ENCODE results near the gene GPR176. TPM values are rescaled to one million over a fixed set of nuclear protein-coding genes. Genes with fewer than 3 reads are reported as not detected.
A peak's percentile ranks its signal among the peaks of the same experiment; 100 is the strongest.

GPR176 gene, protein sequence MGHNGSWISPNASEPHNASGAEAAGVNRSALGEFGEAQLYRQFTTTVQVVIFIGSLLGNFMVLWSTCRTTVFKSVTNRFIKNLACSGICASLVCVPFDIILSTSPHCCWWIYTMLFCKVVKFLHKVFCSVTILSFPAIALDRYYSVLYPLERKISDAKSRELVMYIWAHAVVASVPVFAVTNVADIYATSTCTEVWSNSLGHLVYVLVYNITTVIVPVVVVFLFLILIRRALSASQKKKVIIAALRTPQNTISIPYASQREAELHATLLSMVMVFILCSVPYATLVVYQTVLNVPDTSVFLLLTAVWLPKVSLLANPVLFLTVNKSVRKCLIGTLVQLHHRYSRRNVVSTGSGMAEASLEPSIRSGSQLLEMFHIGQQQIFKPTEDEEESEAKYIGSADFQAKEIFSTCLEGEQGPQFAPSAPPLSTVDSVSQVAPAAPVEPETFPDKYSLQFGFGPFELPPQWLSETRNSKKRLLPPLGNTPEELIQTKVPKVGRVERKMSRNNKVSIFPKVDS
- total RNA-seq (ENCODE audit: low replicate concordance) = 20.6 and 36.4 TPM in 2 replicates

DNA sequence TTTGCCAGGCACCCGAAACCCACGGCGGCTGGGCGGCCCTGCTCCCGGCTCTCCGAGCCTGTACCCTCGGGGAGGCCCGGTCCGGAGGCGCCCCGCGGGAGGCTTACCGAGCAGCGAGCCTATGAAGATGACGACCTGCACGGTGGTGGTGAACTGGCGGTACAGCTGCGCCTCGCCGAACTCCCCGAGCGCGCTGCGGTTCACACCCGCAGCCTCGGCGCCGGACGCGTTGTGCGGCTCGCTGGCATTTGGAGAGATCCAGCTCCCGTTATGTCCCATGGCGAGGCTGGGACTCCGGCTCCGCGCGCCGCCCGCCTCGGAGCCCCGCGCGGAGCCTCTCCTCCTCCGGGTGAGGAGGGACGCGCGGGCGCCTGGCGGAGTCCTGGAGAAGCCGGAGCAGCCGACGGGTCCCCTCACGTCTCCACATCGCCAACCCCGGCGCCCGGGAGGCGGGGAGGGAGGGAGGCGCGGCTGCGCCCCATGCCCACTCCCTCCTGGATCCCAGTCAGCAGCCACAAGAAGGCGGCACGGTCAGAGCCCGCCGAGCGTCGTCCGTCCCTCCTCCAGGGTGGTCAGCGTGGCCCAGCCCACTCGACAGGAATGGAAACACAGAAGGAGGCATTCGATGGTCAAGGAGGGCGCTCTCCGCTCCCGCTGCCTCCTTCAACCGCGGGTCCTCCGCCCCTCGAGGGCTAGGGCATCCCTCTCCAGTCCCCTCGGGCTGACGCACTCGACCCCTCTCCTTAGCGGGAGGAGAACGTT, at the start of gene GPR176:
TSS of gene GPR176 (minus strand) at position 519 of the 762 bp plus-strand sequence. CDS start at position 279, 240 bp downstream.
- H3F3A ChIP-seq (ENCODE audit: low read depth) = peaks cover 7% of the 10 kb centered on the region
- Mint-ChIP-seq H3K27ac (no peak within 1 kb of the TSS), H3K4me1 (peaks cover 12% of the 10 kb centered on the region), H3K36me3 (peaks cover 2% of the 10 kb centered on the region), H3K9me3 (peaks cover 10% of the 10 kb centered on the region), H3K4me3 (peak within 1 kb of the TSS; percentile 85), H3K27me3 (ENCODE audit: insufficient read depth, low read depth) (peaks cover 24% of the 10 kb centered on the region)
- peak; percentile 36 for TF ChIP-seq EZH2 (IDR thresholded peaks at IDR 0.05)
- TF ChIP-seq, protein P1, sequence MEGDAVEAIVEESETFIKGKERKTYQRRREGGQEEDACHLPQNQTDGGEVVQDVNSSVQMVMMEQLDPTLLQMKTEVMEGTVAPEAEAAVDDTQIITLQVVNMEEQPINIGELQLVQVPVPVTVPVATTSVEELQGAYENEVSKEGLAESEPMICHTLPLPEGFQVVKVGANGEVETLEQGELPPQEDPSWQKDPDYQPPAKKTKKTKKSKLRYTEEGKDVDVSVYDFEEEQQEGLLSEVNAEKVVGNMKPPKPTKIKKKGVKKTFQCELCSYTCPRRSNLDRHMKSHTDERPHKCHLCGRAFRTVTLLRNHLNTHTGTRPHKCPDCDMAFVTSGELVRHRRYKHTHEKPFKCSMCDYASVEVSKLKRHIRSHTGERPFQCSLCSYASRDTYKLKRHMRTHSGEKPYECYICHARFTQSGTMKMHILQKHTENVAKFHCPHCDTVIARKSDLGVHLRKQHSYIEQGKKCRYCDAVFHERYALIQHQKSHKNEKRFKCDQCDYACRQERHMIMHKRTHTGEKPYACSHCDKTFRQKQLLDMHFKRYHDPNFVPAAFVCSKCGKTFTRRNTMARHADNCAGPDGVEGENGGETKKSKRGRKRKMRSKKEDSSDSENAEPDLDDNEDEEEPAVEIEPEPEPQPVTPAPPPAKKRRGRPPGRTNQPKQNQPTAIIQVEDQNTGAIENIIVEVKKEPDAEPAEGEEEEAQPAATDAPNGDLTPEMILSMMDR (IDR thresholded peaks at IDR 0.05) = no peak
- TF ChIP-seq EZH2phosphoT487 (IDR thresholded peaks at IDR 0.05) = no peak
- peaks cover 17% of the 10 kb centered on the region for H3K4me1 ChIP-seq
- no peak within 1 kb of the TSS for H3K27ac ChIP-seq
- H3K9ac ChIP-seq = peak within 1 kb of the TSS; percentile 12
- peaks cover 7% of the 10 kb centered on the region for H3K27me3 ChIP-seq
- peaks cover 50% of the 10 kb centered on the region for H3K79me2 ChIP-seq (ENCODE audit: low read depth)
- peak within 1 kb of the TSS; percentile 92 for H3K4me3 ChIP-seq
- H3K4me2 ChIP-seq = peak within 1 kb of the TSS; percentile 78
- no peaks in the 10 kb centered on the region for H3K9me3 ChIP-seq (ENCODE audit: low read depth)
- no peaks in the 10 kb centered on the region for H3K36me3 ChIP-seq
- no peaks in the 10 kb centered on the region for H4K20me1 ChIP-seq (ENCODE audit: low read depth)
- peak; percentile 76 for DNase-seq (ENCODE audit: low spot score)
- peak within 1 kb of the TSS; percentile 92 for H2AFZ ChIP-seq (replicated peaks)

- Histone ChIP-seq H3K27ac (no peak overlapping the region), H3K4me2 (no peak overlapping the region), H3K79me2 (ENCODE audit: low read depth) (no peaks in the 10 kb centered on the region), H3K27me3 (no peaks in the 10 kb centered on the region), H3K4me3 (no peak overlapping the region), H3K9ac (no peak overlapping the region), H3F3A (ENCODE audit: low read depth) (no peaks in the 10 kb centered on the region), H3K36me3 (peaks cover 4% of the 10 kb centered on the region), H4K20me1 (ENCODE audit: low read depth) (peaks cover 6% of the 10 kb centered on the region), H3K4me1 (no peaks in the 10 kb centered on the region), H2AFZ (replicated peaks) (no peak overlapping the region), H3K9me3 (ENCODE audit: low read depth) (no peaks in the 10 kb centered on the region)
- Mint-ChIP-seq H3K9me3 (no peaks in the 10 kb centered on the region), H3K36me3 (peaks cover 29% of the 10 kb centered on the region), H3K27me3 (ENCODE audit: insufficient read depth, low read depth) (no peaks in the 10 kb centered on the region), H3K27ac (no peak overlapping the region), H3K4me3 (no peak overlapping the region), H3K4me1 (peaks cover 5% of the 10 kb centered on the region)
- TF ChIP-seq EZH2 (IDR thresholded peaks at IDR 0.05) (no peak), EZH2phosphoT487 (IDR thresholded peaks at IDR 0.05) (no peak)
- TF ChIP-seq, protein P1 (IDR thresholded peaks at IDR 0.05) = no peak
- DNase-seq (ENCODE audit: low spot score) = no peak
Observed at GRCh38 chr15:39969002-39969394, 48.9 kb upstream of the GPR176 start.

GRCh38 chr15:39968273-39969001, 48.4 kb upstream of the GPR176 start:
- no peak overlapping the region for H3K27ac Mint-ChIP-seq

More at GRCh38 chr15:39968273-39969001, 48.4 kb upstream of the GPR176 start:
- Histone ChIP-seq H3K4me2 (no peak overlapping the region), H3K9me3 (ENCODE audit: low read depth) (no peaks in the 10 kb centered on the region), H2AFZ (replicated peaks) (no peak overlapping the region), H4K20me1 (ENCODE audit: low read depth) (peaks cover 6% of the 10 kb centered on the region), H3F3A (ENCODE audit: low read depth) (no peaks in the 10 kb centered on the region), H3K36me3 (no peaks in the 10 kb centered on the region), H3K27me3 (no peaks in the 10 kb centered on the region), H3K9ac (no peak overlapping the region), H3K4me1 (no peaks in the 10 kb centered on the region), H3K27ac (no peak overlapping the region), H3K4me3 (no peak overlapping the region), H3K79me2 (ENCODE audit: low read depth) (no peaks in the 10 kb centered on the region)
- H3K36me3 Mint-ChIP-seq = peaks cover 28% of the 10 kb centered on the region
- DNase-seq (ENCODE audit: low spot score) = no peak
- peaks cover 5% of the 10 kb centered on the region for H3K4me1 Mint-ChIP-seq
- no peaks in the 10 kb centered on the region for H3K27me3 Mint-ChIP-seq (ENCODE audit: insufficient read depth, low read depth)
- H3K9me3 Mint-ChIP-seq = no peaks in the 10 kb centered on the region
- no peak for TF ChIP-seq EZH2phosphoT487 (IDR thresholded peaks at IDR 0.05)
- TF ChIP-seq, protein P1 (IDR thresholded peaks at IDR 0.05) = no peak
- no peak for TF ChIP-seq EZH2 (IDR thresholded peaks at IDR 0.05)
- H3K4me3 Mint-ChIP-seq = no peak overlapping the region

Measured in neural progenitor cell (in vitro differentiated cells).